GM18868 (cell line): ENCODE measurements around the gene P3H1.

ENCODE experiments used
- ATAC-seq: cut with Tn5 transposase; IDR thresholded peaks from one replicate; pipeline ENCODE4 v1.9.1; 2021; ENCODE audit warnings: mild to moderate bottlenecking, moderate library complexity; ENCODE audit not compliant: unreplicated experiment

The P3H1 gene

DNA sequence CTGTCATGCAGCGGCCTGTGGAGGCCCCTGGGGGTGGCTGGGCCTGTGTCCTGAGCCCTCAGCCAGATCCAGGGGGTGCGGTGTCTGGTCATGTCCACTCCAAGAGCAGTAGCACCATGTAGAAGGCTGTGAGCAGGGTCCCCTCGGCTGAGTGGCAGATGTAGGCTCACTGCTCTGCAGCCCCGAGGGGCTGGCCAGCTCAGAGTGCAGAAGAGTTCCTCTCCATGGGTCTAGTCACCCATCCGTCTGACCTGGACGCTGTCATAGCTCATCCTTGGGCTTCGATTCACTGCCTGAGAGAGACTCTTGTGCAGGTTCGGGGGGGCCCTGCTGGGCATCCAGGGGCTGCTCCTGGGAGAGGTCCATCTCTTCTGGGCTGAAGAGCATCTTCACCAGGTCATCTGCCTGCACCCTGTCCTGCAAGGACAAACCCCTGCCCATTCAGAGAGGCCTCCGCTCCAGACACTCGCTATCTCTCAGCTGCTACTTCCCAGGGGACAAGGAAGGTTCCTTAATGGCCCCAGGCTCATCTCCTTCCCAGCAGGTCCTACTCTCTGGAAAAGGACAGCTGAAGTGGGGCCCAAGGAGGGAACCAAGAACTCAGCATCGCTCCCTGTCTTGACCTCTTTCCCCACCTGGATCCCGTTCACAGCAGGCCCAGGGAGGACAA, 20.3 kb downstream of the P3H1 start:
- ATAC-seq = no peak

DNA sequence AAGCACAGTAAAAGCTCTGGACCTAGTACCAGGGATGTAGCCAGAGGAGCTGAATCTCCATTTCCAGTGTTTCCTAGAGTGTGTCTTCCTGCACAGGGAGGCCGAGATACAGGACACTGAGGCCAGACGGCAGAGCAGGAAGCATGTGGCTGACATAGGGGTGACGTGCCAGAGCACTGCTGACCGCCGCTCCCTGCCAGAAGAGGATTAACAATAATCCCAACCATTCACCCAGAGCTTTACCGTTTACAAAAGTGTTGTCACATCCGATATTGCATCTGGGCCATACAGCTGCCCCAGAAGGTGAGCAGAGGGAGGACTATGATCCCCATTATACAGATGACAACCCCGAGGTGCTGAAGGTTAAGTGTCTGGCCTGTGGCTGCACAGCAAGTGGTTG, 21.0 kb downstream of the P3H1 start:
- ATAC-seq = no peak

DNA sequence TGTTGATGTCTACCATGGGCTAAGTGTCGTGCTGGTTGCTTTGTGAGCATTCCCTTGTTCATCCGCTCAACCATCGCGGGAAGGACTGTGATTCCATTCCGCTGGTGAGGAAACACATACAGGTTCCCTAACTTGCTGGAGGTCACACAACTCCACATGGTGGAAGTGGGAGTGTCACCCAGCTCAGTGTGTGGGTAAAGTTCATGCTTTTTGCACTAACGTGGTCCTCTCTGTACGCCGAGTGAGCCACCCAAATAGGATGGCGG, 22.7 kb downstream of the P3H1 start:
- no peak for ATAC-seq

DNA sequence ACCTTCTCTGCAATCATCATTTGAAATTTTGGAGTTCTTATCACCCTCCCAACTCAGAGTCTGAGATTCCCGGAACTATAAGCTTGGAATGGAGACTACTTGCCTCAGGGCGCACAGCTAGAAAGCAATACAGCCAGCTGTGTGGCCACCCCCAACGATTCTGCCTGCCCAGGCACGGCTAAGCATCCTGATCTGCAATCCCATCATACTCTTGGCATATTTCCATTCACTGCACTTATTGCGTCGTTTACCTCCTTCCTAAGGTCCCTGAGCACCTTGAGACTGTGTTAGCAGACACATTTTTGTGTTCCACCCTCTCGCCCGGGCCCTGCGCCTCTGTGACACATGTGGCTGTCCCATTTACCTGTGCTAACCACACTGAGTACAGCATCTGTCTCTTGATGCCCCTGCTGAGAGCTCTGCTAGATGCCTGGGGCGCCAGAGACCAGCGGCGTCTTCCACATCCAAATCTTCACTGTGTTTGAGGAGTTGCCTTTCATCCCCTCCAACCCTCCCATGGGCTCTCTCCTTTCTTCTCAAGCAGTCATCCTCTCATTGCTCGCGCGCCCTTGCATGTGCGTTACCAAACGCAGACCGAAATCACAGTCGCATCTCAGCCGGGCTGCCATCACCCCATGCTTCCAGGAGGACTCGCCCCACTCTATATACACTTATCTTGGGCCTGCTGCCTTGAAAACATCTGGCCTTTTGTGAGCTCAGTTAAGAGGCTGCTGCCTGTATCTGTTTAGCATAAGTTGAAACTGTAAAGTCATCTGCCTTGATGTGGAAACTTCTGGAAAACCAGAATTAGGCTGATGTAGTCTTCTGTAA, 23.3 kb downstream of the P3H1 start:
- no peak for ATAC-seq

DNA sequence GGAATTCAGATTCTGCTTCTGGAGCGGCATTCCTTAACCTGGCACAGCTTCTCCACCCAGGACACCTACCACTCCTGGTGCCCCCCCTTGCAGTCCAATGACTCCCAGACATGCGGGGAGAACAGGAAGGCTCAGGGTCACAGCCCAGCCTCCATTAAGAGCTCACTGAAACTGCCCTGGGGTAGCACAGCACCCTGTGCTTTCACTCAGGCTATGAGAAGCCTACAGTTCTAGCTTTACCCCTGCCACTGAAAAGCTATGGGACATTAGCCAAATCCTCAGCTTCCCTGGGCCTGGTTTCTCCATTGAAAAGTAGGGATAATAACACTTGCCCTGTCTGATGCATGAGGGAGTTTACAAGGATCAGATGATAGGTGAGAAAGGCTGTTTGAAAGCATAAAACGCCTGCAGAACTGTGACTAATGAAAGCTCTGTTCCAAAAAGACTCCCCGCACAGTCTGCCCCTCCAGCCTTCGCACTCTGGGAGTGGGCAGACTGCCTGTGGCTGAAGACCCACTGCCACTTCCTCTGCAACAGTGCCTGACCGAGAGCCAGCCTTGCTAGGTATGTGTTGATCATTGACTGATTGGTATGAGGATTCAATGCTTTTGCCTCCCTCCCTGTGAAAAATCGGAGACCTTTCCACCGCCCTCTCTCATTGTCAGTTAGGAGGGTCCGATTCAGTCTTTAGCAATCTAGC, 24.1 kb downstream of the P3H1 start:
- ATAC-seq = no peak

DNA sequence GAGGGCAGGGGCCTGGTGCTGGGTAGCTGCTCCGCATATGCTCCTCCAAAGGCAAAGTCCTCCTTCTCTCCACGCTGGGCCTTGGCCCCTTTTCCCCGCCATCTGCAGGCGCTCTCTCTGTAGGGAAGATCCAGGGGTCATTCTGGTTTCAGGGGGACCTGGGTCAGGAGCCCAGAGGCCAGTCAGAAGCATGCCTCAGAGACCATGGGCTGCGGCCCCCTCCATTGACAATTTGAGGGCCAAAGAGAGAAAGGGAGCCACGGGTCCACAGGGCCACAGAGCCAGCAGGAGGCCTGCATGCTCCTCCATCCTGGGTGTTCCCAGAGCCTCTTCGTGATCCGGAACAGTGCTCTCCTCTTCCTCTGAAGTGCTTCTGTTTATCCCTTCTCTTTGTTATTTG, 24.7 kb downstream of the P3H1 start:
- no peak for ATAC-seq

DNA sequence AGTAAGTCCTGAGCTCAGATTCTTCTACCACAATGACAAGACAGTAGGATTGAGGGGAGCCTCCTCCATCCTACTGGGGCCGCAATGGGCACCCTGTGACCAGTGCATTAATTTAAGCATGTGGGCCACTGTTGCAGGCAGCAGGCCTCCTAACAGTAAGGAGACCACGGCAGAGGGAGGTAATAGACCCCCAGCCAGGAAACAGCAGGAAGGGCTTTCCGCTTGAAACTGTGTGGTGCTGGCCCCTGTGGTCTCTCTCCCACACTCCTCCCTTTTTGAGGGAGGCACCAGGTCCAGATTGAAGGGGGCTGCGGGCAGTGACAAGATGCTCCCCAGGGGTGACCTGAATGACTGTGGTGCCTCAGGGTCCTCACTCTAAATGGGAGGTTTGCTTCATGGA, 25.1 kb downstream of the P3H1 start:
- no peak for ATAC-seq

DNA sequence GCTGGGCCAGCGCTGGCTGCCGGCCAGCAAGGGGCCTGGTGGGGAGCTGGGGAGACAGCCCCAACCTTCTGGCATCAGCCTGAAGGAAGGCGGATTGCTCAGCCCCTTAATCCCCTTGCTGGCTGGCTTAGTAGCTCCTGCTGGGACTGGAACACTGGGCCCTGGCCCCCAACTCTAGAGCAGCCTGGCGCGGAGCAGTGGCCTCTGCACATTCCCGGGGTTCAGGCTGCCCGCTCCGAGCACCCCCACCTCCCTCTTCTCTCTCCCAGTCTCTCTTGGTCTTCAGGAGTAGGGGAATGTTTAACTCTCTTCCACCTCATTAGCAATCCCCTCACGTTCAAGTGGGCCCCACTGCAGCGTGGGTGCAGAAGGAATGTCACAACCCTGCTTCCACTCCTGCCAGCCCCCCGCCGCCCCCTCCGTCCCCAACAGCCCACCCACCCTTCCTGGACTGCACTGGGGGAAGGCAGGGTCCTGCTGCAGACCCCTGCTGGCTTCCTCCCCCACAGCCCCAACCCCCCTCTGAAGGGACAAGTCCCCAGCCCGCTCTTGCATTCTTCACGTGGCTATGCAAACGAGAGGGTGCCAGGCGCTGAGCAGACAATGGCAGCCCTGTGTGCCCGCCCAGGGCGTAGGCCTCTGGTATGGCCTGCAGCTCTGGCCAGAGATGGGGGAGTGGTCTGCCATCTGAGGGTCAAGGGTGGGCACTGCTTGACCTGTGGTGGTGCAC, 25.8 kb downstream of the P3H1 start:
- no peak for ATAC-seq

DNA sequence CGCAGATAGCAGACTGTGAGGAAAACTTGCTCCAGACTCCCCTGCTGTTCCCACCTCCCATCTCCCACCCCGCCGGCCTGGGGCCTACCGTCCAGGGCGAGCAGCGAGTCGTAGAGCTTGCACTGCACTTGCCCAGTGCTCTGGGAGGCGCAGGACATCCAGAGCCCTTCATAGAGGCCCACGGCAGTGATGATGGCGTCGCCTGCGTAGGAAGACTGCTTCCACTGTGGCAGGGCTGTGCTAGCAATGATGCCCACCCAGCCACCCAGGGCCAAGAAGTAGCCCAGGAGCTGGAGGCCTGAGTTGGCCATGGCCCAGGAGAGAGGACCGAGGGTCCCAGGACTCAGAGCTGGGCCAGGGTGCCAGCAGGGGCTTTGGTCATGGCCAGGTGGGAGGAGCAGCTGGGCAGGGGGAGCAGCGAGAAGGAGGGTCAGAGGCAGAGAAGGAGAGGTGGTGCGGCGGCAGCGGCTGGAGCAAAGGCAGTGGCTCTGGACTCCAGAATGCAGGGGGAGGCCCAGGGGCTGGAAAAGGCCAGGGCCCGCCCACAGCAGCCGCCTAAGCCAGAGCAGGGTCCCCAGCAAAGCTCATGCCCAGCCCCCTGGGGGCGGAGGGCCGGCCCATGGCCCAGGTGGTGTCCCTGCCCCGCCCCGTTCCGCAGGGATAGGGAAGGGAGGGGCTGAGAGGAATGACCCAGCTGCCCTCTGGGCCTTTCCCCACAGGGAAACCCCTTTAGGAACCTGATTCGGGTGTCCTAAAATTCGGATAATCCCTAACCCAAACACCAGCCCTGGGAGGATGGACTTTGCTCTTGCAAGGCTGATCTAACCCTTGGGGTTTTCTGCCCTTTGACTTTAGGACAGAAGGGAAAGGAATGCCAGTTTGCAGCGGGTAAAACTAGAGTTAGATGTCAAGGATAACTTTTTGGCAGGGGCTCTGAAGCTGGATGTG, 26.8 kb downstream of the P3H1 start, which contains the start of gene CLDN19:
TSS of gene CLDN19 (minus strand) at position 484 of the 948 bp plus-strand sequence. CDS start at position 311, 173 bp downstream.
- ATAC-seq = no peak

DNA sequence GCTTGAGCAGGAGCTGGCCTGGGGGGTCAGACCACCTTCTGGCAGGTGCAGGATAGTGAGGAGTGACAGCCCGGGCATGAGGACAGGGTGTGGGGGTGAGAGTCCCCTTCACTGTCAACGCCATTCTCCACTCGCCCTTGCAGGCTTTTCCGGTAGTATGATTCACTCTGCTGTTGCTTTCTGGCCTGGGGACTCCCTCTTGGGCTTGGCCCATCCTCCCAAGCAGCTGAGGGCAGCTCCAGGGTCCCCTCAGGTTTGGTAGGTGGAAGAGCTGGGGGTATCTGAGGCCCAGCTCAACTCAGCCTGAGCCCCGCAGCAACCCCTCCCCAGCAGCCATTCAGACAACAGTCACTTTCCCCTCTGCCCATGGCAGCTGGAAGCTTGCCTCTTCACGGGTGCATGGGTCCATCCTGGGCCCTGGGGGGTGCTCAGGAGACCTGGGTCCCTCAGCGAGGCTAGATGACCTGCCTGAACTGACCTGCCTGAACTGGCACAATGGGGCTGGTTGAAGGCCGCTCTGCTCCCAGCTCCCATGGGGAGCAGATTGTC, 28.1 kb downstream of the P3H1 start:
- ATAC-seq = no peak

DNA sequence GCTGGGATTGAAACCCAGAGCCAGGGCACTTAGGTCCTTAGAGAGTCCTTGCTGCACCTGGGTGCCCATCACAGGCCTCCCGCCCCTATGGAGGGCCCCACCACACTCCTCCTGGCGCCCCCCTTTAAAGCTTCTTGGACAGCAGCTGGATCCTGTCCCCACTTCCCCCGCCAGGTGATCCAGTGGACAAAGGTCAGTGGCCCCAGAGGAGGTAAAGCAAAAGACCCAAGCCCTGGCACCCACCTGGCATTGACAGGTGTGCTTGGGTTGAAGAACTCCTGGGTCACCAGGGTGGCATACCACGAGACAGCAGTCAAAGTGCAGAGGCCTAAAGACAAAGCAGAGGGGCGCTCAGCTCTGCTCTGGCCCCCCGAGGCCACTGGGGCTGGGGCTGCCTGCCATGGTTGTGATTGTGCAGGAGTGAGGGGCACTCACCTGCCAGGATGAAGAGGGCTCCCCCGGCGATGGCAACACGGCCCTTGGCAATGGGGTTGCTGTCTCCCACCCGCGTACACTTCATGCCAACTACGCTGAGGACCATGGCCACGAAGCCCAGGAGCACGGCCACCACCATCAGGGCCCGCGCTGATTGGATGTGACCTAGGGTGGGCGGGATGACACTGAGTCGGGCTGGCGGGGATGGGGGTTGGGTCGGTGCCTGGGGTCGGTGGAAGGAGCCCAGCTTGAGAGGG, 28.7 kb downstream of the P3H1 start:
- no peak for ATAC-seq

DNA sequence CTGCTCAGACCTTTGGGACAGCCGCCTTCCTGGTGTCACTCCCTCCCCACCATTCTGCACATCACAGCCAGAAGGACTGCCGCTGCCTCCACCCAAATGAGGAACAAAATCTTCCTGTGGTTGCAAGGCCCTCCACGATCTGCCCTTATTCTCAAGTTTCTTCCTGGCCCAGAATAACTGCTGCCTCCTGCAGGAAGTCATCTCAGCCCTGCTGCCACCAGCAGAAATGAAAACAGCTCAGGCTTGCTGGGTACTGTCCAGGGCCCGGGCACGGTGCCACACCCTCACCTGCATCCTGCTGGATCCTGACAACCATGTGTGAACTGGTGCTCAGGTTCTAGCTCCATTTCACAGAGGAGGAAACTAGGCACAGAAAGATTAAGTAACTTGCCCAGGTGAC, 29.6 kb downstream of the P3H1 start:
- no peak for ATAC-seq

DNA sequence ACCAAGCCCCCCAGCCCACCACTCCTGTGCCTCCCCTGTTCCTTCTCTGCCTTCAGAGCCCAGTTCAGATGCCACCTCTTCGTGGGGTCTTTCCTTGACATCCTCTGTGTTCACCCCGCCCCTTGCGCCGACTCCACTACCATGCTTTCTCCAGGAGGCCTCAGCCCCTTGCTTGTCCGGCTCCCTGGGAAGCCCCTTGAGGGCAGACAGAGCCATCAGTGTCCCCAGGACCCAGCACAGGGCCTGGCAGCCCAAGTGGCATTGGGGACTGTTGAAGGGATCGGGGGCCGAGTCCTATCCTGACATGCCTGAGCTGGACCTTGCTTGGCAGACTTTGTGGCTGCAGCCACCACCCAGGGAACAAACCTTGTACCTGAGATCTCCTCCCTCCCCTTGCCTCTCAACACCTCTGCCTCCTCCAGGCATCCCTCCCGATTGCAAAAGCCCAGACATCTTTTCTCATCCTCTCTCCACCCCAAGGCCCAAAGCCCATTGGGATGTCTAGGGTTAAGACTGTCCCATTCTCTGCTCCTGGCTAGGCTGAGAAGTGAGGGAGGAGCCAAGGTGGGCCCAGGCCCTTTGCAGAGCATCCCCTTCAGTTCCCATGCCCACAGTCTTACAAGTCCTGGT, 30.1 kb downstream of the P3H1 start:
- ATAC-seq = no peak

DNA sequence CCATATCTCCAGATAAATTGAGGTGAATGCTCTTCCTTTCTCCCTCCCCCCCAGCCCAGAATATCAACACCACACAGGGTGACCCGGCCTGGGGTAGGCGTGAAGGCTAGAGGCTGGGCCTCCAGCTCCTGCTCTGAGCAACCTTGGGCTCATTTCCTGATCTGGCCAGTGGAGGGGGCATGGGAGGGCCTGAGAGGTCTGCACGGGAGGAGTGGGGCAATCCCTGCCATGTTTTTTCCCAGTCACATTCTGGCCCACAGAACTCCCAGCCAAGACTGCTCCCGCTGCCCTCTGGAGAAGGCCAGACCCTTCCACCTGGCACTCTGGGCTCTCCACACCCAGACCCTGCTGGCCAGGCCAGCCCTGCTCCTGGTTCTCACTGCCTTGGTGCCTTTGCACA, 30.7 kb downstream of the P3H1 start:
- ATAC-seq = no peak

DNA sequence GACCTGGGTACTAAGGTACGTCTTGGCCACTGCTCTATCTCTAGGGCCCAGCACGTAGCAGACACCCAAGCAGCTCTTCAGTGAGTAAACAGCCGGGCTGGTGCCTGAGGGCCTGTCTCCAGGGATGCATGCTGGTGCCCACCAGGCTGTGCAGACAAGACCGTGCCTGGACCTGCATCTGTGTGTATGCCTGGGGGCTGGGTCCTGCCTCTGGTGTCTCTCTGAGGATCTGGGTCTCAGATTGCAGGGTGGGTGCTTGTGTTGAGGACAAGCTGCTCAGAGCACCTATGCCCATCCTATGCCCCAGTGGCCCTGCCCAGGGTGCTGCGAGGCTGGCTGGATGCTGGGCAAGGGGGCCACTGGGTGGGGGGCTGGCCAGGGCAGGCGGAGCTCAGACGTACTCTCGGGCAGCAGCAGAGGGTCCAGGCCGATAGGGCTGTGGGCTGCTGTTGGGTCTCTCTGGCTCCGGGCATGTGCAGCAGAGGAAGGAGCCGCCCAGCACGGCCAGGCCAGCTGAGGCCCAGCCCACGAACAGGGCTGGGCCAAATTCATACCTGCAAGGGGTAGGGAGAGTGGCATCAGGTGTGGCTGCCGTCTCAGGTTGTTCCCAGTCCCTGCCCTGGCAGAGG, 31.2 kb downstream of the P3H1 start:
- ATAC-seq = no peak

DNA sequence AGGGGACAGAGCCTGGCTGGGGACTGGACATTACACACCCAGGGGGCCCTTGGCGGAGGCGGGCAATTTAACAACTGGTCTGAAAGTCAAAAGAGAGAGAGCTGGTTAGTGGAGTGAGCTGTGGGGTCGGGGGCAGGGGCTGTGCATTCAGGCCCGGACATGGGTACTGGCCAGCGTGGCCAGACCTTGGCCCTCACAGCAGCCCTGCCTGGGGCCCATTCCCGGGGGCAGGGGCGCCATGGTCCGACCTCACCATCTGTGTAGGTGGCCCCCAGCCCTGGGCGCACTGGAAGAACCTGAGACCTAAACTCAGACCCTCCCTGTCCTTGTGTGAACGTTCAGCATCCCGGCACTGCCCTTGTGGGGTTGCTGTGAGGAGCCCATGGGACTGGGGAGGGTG, 31.8 kb downstream of the P3H1 start:
- no peak for ATAC-seq

DNA sequence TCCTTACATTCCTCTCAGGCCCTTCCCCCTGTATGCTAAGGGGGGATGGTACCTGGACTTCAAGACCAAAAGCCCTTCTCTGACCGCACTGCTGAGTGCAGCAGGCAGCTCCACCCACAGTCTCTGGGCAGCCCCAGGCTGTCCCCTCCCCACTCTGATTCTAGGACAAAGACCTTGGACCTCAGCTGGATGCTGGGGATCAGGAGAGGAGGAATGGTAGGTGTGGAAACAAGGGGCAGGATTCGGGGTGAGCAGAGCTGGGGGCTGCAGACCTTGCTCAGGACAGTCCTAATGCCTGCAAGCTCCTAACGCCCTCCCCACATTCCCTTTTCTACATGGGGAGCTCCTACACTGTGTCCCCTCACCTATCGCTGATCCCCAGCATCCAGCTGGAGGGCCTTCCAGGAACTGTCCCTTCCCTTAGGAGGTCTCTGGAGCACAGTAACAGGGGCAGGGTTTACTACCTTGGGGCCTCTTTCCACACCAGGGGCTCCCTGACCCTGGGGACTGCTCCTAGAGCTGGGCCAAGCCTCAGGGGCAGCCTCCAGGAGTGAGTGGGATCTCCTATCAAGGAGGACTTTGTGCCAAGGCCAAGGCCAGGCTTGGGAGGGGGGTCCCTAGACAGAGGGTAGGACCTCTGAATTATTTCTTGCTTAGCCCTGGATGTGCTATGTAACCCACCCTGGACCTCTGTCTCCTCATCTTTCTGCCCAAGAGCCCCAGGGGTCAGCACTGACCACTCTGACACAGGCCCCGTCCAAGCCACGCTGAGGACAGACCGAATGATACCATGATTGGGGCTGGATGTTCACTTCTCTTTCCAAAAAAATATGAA, 32.4 kb downstream of the P3H1 start:
- ATAC-seq = no peak
